ENCODE measurements around the gene STAC3. TPM values are rescaled to one million over a fixed set of nuclear protein-coding genes. Genes with fewer than 3 reads are reported as not detected.

The STAC3 gene
- total RNA-seq, 1 experiment from 2014 or later, result 3.3 TPM

- Mint-ChIP-seq H3K9me3 (no peaks in the 10 kb centered on the region), H3K27me3 (ENCODE audit: low read depth) (peaks cover 39% of the 10 kb centered on the region), H3K36me3 (peaks cover 10% of the 10 kb centered on the region), H3K4me3 (0 out of 2 replicates have a peak overlapping the region, but pooled peaks have one; percentile 20), H3K4me1 (peaks cover 35% of the 10 kb centered on the region), H3K27ac (peak overlapping the region; percentile 79; the same call in 1 of the 2 replicates)
- no peak for ATAC-seq
- ChIA-PET POLR2A (interaction anchor here (1.5 to 3.0 kb wide), 3 partner anchors 12 to 28 kb away, joined by 8 to 18 read pairs (median 17); partner anchors contain the start of gene SHMT2), CTCF (interaction anchor here (0.5 to 8.5 kb wide), 29 partner anchors 13 to 584 kb away, joined by 3 to 415 read pairs (median 11); partner anchors contain the start of genes GLI1, INHBE, LRP1 and SHMT2)
- DNase-seq (ENCODE audit: low spot score), result no peak
- no peak for TF ChIP-seq IRF2 (CRISPR knock-in tag; IDR thresholded peaks at IDR 0.05; ENCODE audit: borderline replicate concordance, low read depth)
- TF ChIP-seq TCF7 (CRISPR knock-in tag; IDR thresholded peaks at IDR 0.05; ENCODE audit: low read depth), result no peak
- no peak for TF ChIP-seq ZNF219 (CRISPR knock-in tag; IDR thresholded peaks at IDR 0.05; ENCODE audit: borderline replicate concordance)
- no peak for TF ChIP-seq SMAD4 (CRISPR knock-in tag; IDR thresholded peaks at IDR 0.05)
- no peak for TF ChIP-seq ATF6 (CRISPR knock-in tag; IDR thresholded peaks at IDR 0.05)
- no peak for TF ChIP-seq PREB (CRISPR knock-in tag; IDR thresholded peaks at IDR 0.05; ENCODE audit: borderline replicate concordance)
- no peak for TF ChIP-seq ERG (CRISPR knock-in tag; IDR thresholded peaks at IDR 0.05)
- TF ChIP-seq ZNF671 (CRISPR knock-in tag; IDR thresholded peaks at IDR 0.05), result no peak
- TF ChIP-seq GABPB1 (CRISPR knock-in tag; IDR thresholded peaks at IDR 0.05), result no peak
- TF ChIP-seq CREM (CRISPR knock-in tag; IDR thresholded peaks at IDR 0.05), result no peak
- no peak for TF ChIP-seq NFE2L1 (CRISPR knock-in tag; IDR thresholded peaks at IDR 0.05)
- TF ChIP-seq ZNF423 (CRISPR knock-in tag; IDR thresholded peaks at IDR 0.05), result no peak
- no peak for TF ChIP-seq MLX (CRISPR knock-in tag; IDR thresholded peaks at IDR 0.05)
- no peak for TF ChIP-seq CDX4 (CRISPR knock-in tag; IDR thresholded peaks at IDR 0.05; ENCODE audit: borderline replicate concordance)
Measured at GRCh38 chr12:57212701-57213057, 38.3 kb downstream of the STAC3 start.

GRCh38 chr12:57211791-57212700 lies 38.9 kb downstream of the STAC3 start:
- H3K36me3 Mint-ChIP-seq, result peaks cover 14% of the 10 kb centered on the region
- H3K27ac Mint-ChIP-seq, result peak overlapping the region; percentile 79; the same call in 1 of the 2 replicates
- no peaks in the 10 kb centered on the region for H3K9me3 Mint-ChIP-seq
- no peak overlapping the region for H3K4me3 Mint-ChIP-seq
- ChIA-PET POLR2A (interaction anchor here (3.0 kb wide), 1 partner anchor 29 kb away, joined by 18 read pairs; no protein-coding TSS in a partner anchor), CTCF (interaction anchor here (0.5 to 8.5 kb wide), 17 partner anchors 13 to 584 kb away, joined by 3 to 415 read pairs (median 12); partner anchors contain the start of genes GLI1, LRP1, SHMT2 and STAC3)
- ATAC-seq, result no peak
- peaks cover 31% of the 10 kb centered on the region for H3K4me1 Mint-ChIP-seq
- peaks cover 32% of the 10 kb centered on the region for H3K27me3 Mint-ChIP-seq (ENCODE audit: low read depth)
- no peak for DNase-seq (ENCODE audit: low spot score)
- no peak for TF ChIP-seq GABPB1 (CRISPR knock-in tag; IDR thresholded peaks at IDR 0.05)
- TF ChIP-seq ARID4B (CRISPR knock-in tag; IDR thresholded peaks at IDR 0.05; ENCODE audit: borderline replicate concordance), result no peak
- no peak for TF ChIP-seq RELA (CRISPR knock-in tag; IDR thresholded peaks at IDR 0.05; ENCODE audit: borderline replicate concordance)
- TF ChIP-seq PRRX2 (CRISPR knock-in tag; IDR thresholded peaks at IDR 0.05), result no peak
- no peak for TF ChIP-seq E2F4 (CRISPR knock-in tag; IDR thresholded peaks at IDR 0.05; ENCODE audit: borderline replicate concordance, low read depth)
- TF ChIP-seq MYBL2 (CRISPR knock-in tag; IDR thresholded peaks at IDR 0.05), result no peak
- TF ChIP-seq CDX4 (CRISPR knock-in tag; IDR thresholded peaks at IDR 0.05; ENCODE audit: borderline replicate concordance), result no peak
